Measurements from ENCODE around the gene CELF1. TPM values are rescaled to one million over a fixed set of nuclear protein-coding genes. Genes with fewer than 3 reads are reported as not detected.
A peak's percentile ranks its signal among the peaks of the same experiment; 100 is the strongest.

Gene CELF1
- polyA plus RNA-seq, 1 of the 3 experiments (the other 2 are of a cell fraction), result 47.5 TPM

GRCh38 chr11:47516984-47517853 lies 35.7 kb downstream of the CELF1 start:
- CTCF ChIA-PET, result interaction anchor here (0.6 to 1.5 kb wide), 3 partner anchors 19 to 78 kb away, joined by 3 read pairs; partner anchors contain the start of gene C1QTNF4
- Histone ChIP-seq H3K27ac (ENCODE audit: low read depth in 2 of 2, low read length in 1 of 2) (peak overlapping the region in 1 of 2 experiments; percentile 62; a peak in 1 of 4 replicates), H2AFZ (ENCODE audit: low read depth) (no peak overlapping the region), H4K20me1 (ENCODE audit: insufficient read depth) (peaks cover 87% of the 10 kb centered on the region), H3K9me3 (no peaks in the 10 kb centered on the region), H3K36me3 (replicated peaks in 1 of 2; ENCODE audit: control insufficient read depth in 1 of 2, insufficient read depth in 2 of 2, low read length in 1 of 2) (peaks cover 0 to 8% of the 10 kb centered on the region in 2 experiments), H3K4me3 (ENCODE audit: low read depth in 2 of 2, low read length in 1 of 2) (no peak overlapping the region), H3F3A (replicated peaks; ENCODE audit: insufficient read depth) (peaks cover 16% of the 10 kb centered on the region), H3K9me2 (no peaks in the 10 kb centered on the region), H3K27me3 (ENCODE audit: insufficient read depth) (no peaks in the 10 kb centered on the region), H3K79me2 (ENCODE audit: insufficient read depth) (peaks cover 100% of the 10 kb centered on the region), H3K4me1 (ENCODE audit: control insufficient read depth in 1 of 2, insufficient read depth in 2 of 2, low read depth in 1 of 2, low read length in 1 of 2) (peaks cover 3 to 43% of the 10 kb centered on the region in 2 experiments; a peak in 3 of 4 replicates), H3K9ac (no peak overlapping the region), H3K4me2 (no peak overlapping the region)
- 92% methylated on average over 10 of the region's 10 CpGs for WGBS (ENCODE audit: low lambda C conversion rate)
- TF ChIP-seq FOSL2 (IDR thresholded peaks at IDR 0.05; ENCODE audit: borderline replicate concordance, low read depth) (no peak), ZBTB33 (IDR thresholded peaks at IDR 0.05; ENCODE audit: borderline replicate concordance, low read depth) (no peak), NFIC (IDR thresholded peaks at IDR 0.05; ENCODE audit: borderline replicate concordance) (no peak), REST (IDR thresholded peaks at IDR 0.05; ENCODE audit: low read depth, low read length) (no peak), GATA2 (CRISPR knock-in tag; IDR thresholded peaks at IDR 0.05) (no peak), USF1 (IDR thresholded peaks at IDR 0.05; ENCODE audit: borderline replicate concordance, low read depth) (no peak), TEAD4 (IDR thresholded peaks at IDR 0.05; ENCODE audit: borderline replicate concordance, insufficient read depth) (no peak), MXI1 (IDR thresholded peaks at IDR 0.05; ENCODE audit: low read depth, low read length) (no peak), RFX5 (IDR thresholded peaks at IDR 0.05; ENCODE audit: low read length) (no peak), POLR2AphosphoS5 (IDR thresholded peaks at IDR 0.05; ENCODE audit: low read depth, low read length) (no peak), JUND (IDR thresholded peaks at IDR 0.05) (no peak), PBX3 (IDR thresholded peaks at IDR 0.05) (no peak), FOXJ3 (CRISPR knock-in tag; IDR thresholded peaks at IDR 0.05) (no peak), MAX (IDR thresholded peaks at IDR 0.05; ENCODE audit: low read depth) (no peak), CHD2 (IDR thresholded peaks at IDR 0.05; ENCODE audit: low read length, partially characterized antibody) (no peak), FOXM1 (IDR thresholded peaks at IDR 0.05; ENCODE audit: low read depth) (no peak), RCOR1 (IDR thresholded peaks at IDR 0.05; ENCODE audit: low read length) (no peak), TCF12 (IDR thresholded peaks at IDR 0.05) (no peak), MEF2A (IDR thresholded peaks at IDR 0.05; ENCODE audit: borderline replicate concordance, low read depth) (no peak)
- no peak for DNase-seq
- POLR2A ChIA-PET, result interaction anchor here (0.6 to 0.7 kb wide), 2 partner anchors 10 to 11 kb away, joined by 3 read pairs; no protein-coding TSS in a partner anchor
